ENCODE data around the gene CRYBG1. TPM values are rescaled to one million over a fixed set of nuclear protein-coding genes. Genes with fewer than 3 reads are reported as not detected.

CRYBG1 gene
- polyA plus RNA-seq, 1 donor from 2014 or later = 0.73 TPM

- Histone ChIP-seq H3K9ac (ENCODE audit: low read length) (no peak overlapping the region), H4K20me1 (ENCODE audit: insufficient read depth) (no peaks in the 10 kb centered on the region), H3K79me2 (replicated peaks; ENCODE audit: insufficient read depth, low read length) (no peaks in the 10 kb centered on the region), H2AFZ (ENCODE audit: low read depth, low read length) (no peak overlapping the region), H3K36me3 (ENCODE audit: insufficient read depth, low read length) (no peaks in the 10 kb centered on the region), H3K27me3 (ENCODE audit: insufficient read depth, low read depth, low read length) (no peaks in the 10 kb centered on the region), H3K9me3 (ENCODE audit: low read length) (no peaks in the 10 kb centered on the region), H3K27ac (ENCODE audit: low read length) (no peak overlapping the region), H3K4me2 (ENCODE audit: low read length) (no peak overlapping the region), H3K9me2 (ENCODE audit: insufficient read depth, low read length) (no peaks in the 10 kb centered on the region), H3F3A (ENCODE audit: insufficient read depth, low read length, poor library complexity, severe bottlenecking) (no peaks in the 10 kb centered on the region), H3K4me3 (ENCODE audit: low read length) (no peak overlapping the region)
- TF ChIP-seq EP300 (conservative IDR thresholded peaks at IDR 0.05; ENCODE audit: poor library complexity, severe bottlenecking) = no peak
- no peak for TF ChIP-seq POLR2AphosphoS5 (IDR thresholded peaks at IDR 0.05)
- TF ChIP-seq REST (IDR thresholded peaks at IDR 0.05; ENCODE audit: borderline replicate concordance) = no peak
- no peak for TF ChIP-seq EZH2 (IDR thresholded peaks at IDR 0.05; ENCODE audit: borderline replicate concordance, insufficient read depth, low read length, poor library complexity, severe bottlenecking)
- no peak for TF ChIP-seq MXI1 (conservative IDR thresholded peaks at IDR 0.05; ENCODE audit: poor library complexity, severe bottlenecking)
- TF ChIP-seq, protein P1, sequence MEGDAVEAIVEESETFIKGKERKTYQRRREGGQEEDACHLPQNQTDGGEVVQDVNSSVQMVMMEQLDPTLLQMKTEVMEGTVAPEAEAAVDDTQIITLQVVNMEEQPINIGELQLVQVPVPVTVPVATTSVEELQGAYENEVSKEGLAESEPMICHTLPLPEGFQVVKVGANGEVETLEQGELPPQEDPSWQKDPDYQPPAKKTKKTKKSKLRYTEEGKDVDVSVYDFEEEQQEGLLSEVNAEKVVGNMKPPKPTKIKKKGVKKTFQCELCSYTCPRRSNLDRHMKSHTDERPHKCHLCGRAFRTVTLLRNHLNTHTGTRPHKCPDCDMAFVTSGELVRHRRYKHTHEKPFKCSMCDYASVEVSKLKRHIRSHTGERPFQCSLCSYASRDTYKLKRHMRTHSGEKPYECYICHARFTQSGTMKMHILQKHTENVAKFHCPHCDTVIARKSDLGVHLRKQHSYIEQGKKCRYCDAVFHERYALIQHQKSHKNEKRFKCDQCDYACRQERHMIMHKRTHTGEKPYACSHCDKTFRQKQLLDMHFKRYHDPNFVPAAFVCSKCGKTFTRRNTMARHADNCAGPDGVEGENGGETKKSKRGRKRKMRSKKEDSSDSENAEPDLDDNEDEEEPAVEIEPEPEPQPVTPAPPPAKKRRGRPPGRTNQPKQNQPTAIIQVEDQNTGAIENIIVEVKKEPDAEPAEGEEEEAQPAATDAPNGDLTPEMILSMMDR (IDR thresholded peaks at IDR 0.05; ENCODE audit: poor library complexity, severe bottlenecking) = no peak
- no peak for TF ChIP-seq SMC3 (conservative IDR thresholded peaks at IDR 0.05; ENCODE audit: poor library complexity)
- TF ChIP-seq RAD21 (conservative IDR thresholded peaks at IDR 0.05) = no peak
- no peak for TF ChIP-seq TAF1 (IDR thresholded peaks at IDR 0.05; ENCODE audit: low read depth)
These were observed 254.2 kb downstream of the CRYBG1 start for GRCh38 chr6:106614592-106615257.

- no peaks in the 10 kb centered on the region for H3K36me3 ChIP-seq (ENCODE audit: insufficient read depth, low read length)
- no peak overlapping the region for H3K9ac ChIP-seq (ENCODE audit: low read length)
- TF ChIP-seq RAD21 (conservative IDR thresholded peaks at IDR 0.05) = no peak
- no peak for TF ChIP-seq TAF1 (IDR thresholded peaks at IDR 0.05; ENCODE audit: low read depth)
- TF ChIP-seq REST (IDR thresholded peaks at IDR 0.05; ENCODE audit: borderline replicate concordance) = no peak
- TF ChIP-seq MXI1 (conservative IDR thresholded peaks at IDR 0.05; ENCODE audit: poor library complexity, severe bottlenecking) = no peak
- no peak for TF ChIP-seq SMC3 (conservative IDR thresholded peaks at IDR 0.05; ENCODE audit: poor library complexity)
- no peak for TF ChIP-seq POLR2AphosphoS5 (IDR thresholded peaks at IDR 0.05)
- TF ChIP-seq EZH2 (IDR thresholded peaks at IDR 0.05; ENCODE audit: borderline replicate concordance, insufficient read depth, low read length, poor library complexity, severe bottlenecking) = no peak
- TF ChIP-seq EP300 (conservative IDR thresholded peaks at IDR 0.05; ENCODE audit: poor library complexity, severe bottlenecking) = no peak
- TF ChIP-seq, protein P1 (IDR thresholded peaks at IDR 0.05; ENCODE audit: poor library complexity, severe bottlenecking) = no peak
- H3K4me2 ChIP-seq (ENCODE audit: low read length) = no peak overlapping the region
- no peak overlapping the region for H3K27ac ChIP-seq (ENCODE audit: low read length)
- no peaks in the 10 kb centered on the region for H4K20me1 ChIP-seq (ENCODE audit: insufficient read depth)
- H2AFZ ChIP-seq (ENCODE audit: low read depth, low read length) = no peak overlapping the region
- no peaks in the 10 kb centered on the region for H3K9me3 ChIP-seq (ENCODE audit: low read length)
- H3K9me2 ChIP-seq (ENCODE audit: insufficient read depth, low read length) = no peaks in the 10 kb centered on the region
- H3K4me3 ChIP-seq (ENCODE audit: low read length) = no peak overlapping the region
- H3K79me2 ChIP-seq (replicated peaks; ENCODE audit: insufficient read depth, low read length) = no peaks in the 10 kb centered on the region
- no peaks in the 10 kb centered on the region for H3F3A ChIP-seq (ENCODE audit: insufficient read depth, low read length, poor library complexity, severe bottlenecking)
- H3K27me3 ChIP-seq (ENCODE audit: insufficient read depth, low read depth, low read length) = no peaks in the 10 kb centered on the region
These were observed 256.8 kb downstream of the CRYBG1 start for GRCh38 chr6:106617302-106617701.
